Peyer's patch (tissue), 4 donors: Measurements from ENCODE around the gene CNTNAP3B. TPM values are rescaled to one million over a fixed set of nuclear protein-coding genes. Genes with fewer than 3 reads are reported as not detected.
"Not testable (repeated sequence)": the region's sequence is repeated elsewhere in the genome, so short reads cannot be mapped to it uniquely, and the experiment has no call there.

Source experiments
- DNase-seq, 3 donors: peaks; one replicate each; pipeline ENCODE4 v3.0.0-alpha.2; 2017 to 2019
- H3K27ac ChIP-seq, 4 donors: fragments of 200-600 bp; sonication (generic); one replicate each; pipeline ENCODE4 v1.5.1; 2016 to 2019
- H3K27me3 ChIP-seq, 2 donors: fragments of 200-600 bp; sonication (generic); one replicate each; pipeline ENCODE4 v1.5.1; 2019
- H3K36me3 ChIP-seq, 3 donors: fragments of 200-600 bp; sonication (generic); one replicate each; pipeline ENCODE4 v1.5.1; 2016 to 2019
- H3K4me1 ChIP-seq, 4 donors: fragments of 200-600 bp; sonication (generic); one replicate each; pipeline ENCODE4 v1.5.1; 2016 to 2019
- H3K4me3 ChIP-seq, 4 donors: fragments of 200-600 bp; sonication (generic); 1 replicate in 3 of 4; 2 replicates in 1 of 4; pipeline ENCODE4 v1.5.1; 2016 to 2019; ENCODE audit warnings: mild to moderate bottlenecking in 1 of 4
- H3K9me3 ChIP-seq, 4 donors: fragments of 200-600 bp; sonication (generic); one replicate each; pipeline ENCODE4 v1.5.1; 2016 to 2019; ENCODE audit warnings: mild to moderate bottlenecking in 1 of 4
- small RNA-seq, 2 donors: library from RNA; depleted of rRNA; stranded (forward); fragments of <200 nt; gene quantifications; one replicate each; pipeline ENCODE3, GENCODE V24; 2016
- total RNA-seq, 4 donors: library from RNA; depleted of rRNA; stranded (reverse); fragments of >200 nt; gene quantifications; one replicate each; pipeline ENCODE4 v1.1.0, GENCODE V29; 2016

Gene CNTNAP3B
- total RNA-seq, 4 donors from 2014 or later, result 5.3 to 18.9 (median 7.1) TPM

DNA sequence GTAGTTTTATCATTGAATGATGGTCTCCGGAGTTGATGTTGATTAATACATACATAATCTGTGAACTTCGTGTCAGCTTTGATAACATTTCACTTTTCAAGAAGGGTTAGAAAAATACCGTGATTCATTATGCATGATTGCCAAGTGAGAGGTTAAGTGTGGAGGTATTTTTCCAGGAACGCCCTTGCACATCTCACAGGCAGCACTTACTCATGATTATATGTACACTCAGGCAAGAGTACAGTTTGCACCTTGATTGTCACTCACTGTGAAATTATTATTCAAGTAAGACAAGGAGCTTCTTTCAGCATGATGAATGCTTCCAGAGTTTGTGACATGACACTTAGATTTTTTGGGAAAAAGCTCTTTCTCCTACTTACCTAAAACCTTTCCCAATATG, 223.7 kb downstream of the CNTNAP3B start:
- not testable (repeated sequence) for H3K27ac ChIP-seq, H3K36me3 ChIP-seq, H3K9me3 ChIP-seq, H3K4me3 ChIP-seq, H3K27me3 ChIP-seq, H3K4me1 ChIP-seq, DNase-seq

DNA sequence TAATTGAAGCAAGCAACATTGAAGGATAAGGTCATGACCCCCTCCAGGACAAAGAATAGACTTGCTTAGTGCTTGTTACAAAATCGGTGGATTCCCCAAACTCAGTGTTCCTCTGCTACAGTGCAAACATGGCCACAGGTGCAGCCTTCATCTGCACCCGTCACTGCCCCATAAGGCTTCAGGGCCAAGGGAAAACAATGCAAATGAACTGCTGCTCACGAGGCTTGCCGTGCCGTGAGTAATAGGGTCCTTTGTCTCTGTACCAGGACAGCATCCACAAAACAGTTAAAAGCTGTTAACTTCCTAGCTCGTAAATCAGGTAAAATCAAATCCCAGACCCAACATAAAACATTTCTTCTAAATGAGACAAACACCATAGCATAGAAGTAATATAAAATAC, 226.5 kb downstream of the CNTNAP3B start:
- DNase-seq, H3K27me3 ChIP-seq, H3K4me1 ChIP-seq, H3K36me3 ChIP-seq, H3K9me3 ChIP-seq, H3K4me3 ChIP-seq, H3K27ac ChIP-seq: not testable (repeated sequence)

- not testable (repeated sequence) for H3K27me3 ChIP-seq, H3K4me1 ChIP-seq, H3K27ac ChIP-seq, H3K9me3 ChIP-seq, DNase-seq, H3K36me3 ChIP-seq, H3K4me3 ChIP-seq
Observed at GRCh38 chr9:41898720-41899343, 230.4 kb downstream of the CNTNAP3B start.

DNA sequence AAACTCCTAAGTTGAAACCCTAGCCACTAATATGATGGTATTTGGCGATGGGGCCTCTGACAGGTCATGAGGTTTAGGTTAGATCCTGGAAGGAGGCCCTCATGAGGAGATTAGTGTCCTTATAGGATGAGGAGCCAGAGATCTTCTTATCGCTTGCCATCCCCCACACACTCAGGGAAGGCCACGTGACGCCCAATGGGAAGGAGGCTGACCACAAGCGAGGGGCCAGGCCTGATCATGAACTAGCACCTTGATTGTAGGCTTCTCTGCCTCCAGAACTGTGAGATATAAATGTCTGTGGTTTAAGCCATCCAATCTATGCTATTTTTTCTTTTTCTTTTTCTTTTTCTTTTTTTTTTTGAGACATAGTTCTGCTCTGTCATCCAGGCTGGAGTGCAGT, 254.7 kb downstream of the CNTNAP3B start:
- not testable (repeated sequence) for DNase-seq, H3K4me1 ChIP-seq, H3K36me3 ChIP-seq, H3K9me3 ChIP-seq, H3K4me3 ChIP-seq, H3K27me3 ChIP-seq, H3K27ac ChIP-seq

DNA sequence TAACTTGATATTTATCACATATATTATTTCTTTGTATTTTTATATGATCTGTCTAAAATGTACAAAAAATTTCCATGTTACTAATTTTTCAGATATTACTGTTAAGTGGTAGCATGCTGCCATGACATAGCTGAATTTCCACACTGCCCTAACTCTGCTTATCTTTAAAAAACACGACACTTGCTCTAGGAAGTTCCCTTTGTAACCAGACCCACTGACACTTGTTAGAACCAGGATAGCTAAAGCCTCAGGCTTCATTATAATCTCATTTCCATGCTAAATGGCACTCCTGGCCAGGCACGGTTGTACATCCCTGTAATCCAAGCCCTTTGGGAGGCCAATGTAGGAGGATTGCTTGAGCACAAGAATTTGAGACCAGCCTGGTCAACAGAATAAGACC, 273.8 kb downstream of the CNTNAP3B start:
- not testable (repeated sequence) for H3K36me3 ChIP-seq, H3K27me3 ChIP-seq, H3K4me3 ChIP-seq, H3K9me3 ChIP-seq, H3K4me1 ChIP-seq, H3K27ac ChIP-seq, DNase-seq

DNA sequence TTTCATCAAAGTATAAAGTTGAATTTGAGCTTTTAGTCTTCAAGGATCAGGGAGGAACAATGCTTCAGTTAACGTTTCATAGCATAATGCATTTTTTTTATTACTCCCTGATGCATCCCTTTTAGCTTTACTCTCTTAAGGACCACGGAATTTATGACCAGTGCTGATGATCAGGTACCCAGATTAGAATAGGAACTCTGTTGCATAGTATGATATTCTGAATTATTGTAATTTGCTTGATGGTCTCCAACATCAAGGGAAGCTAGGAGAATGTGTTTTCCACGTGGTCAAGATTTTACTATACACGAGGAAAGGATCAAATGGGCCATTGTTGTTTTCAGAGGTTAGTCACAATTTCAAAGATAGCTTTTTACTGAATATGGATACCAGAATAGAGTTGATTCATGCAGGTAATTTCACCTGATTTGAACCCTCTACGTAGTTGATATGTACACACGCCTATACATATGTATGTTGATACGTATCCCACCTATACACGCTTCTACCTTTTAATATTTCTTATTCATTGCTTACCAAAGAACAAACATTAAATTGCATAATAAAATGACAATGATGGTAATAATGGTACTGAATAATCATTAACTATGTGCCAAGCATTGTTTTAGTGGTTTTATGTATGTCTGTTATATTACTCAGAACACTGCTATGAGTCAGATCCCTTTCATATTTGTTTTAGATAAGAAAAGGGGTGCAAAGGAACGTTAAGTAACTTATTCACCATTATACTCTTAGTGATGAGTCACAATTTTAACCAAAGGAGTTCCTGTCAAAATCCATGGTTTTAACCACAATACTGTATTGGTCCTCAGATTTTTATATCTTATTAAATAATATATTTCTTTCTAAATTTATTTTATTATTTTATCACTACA, 277.1 kb downstream of the CNTNAP3B start:
- H3K27ac ChIP-seq, H3K27me3 ChIP-seq, H3K4me3 ChIP-seq, H3K9me3 ChIP-seq, H3K36me3 ChIP-seq, H3K4me1 ChIP-seq, DNase-seq: not testable (repeated sequence)

- H3K4me1 ChIP-seq, H3K27ac ChIP-seq, H3K27me3 ChIP-seq, H3K4me3 ChIP-seq, H3K9me3 ChIP-seq, H3K36me3 ChIP-seq, DNase-seq: not testable (repeated sequence)
Observed at GRCh38 chr9:41847829-41848228, 281.4 kb downstream of the CNTNAP3B start.

Small RNA genes within 50 kb of the gene (small RNA-seq; reads per million reads assigned to genes)
- 0 reads per million in 2 donors for gene RN7SL343P

Other genes with a start within 250 kb of the CNTNAP3B start
- gene SPATA31A6, start 54.2 kb upstream of the CNTNAP3B start, total RNA-seq, result not detected